Stomach (tissue), 9 donors: ENCODE results near the gene NLRP7. TPM values are rescaled to one million over a fixed set of nuclear protein-coding genes. Genes with fewer than 3 reads are reported as not detected.

Source experiments
- DNase-seq, 2 donors: peaks; one replicate each; pipeline versions ENCODE4 v3.0.0 to v3.0.0-alpha.2; 2013 to 2019
- H3K27ac ChIP-seq, 5 donors: fragments of 200-600 bp in 4 of 5; sonication (generic) in 4 of 5; one replicate each; pipeline ENCODE4 v1.5.1; 2013 to 2019; ENCODE audit warnings: mild to moderate bottlenecking in 1 of 5, moderate library complexity in 1 of 5
- H3K27me3 ChIP-seq, 3 donors: fragments of 200-600 bp; sonication (generic); one replicate each; pipeline ENCODE4 v1.5.1; 2017 to 2019; ENCODE audit warnings: mixed run types in 1 of 3
- H3K36me3 ChIP-seq, 4 donors: fragments of 200-600 bp; sonication (generic); 1 replicate in 3 of 4; 2 replicates in 1 of 4; pipeline ENCODE4 v1.5.1; 2016 to 2019
- H3K4me1 ChIP-seq, 4 donors: fragments of 200-600 bp; sonication (generic); one replicate each; pipeline ENCODE4 v1.5.1; 2016 to 2019
- H3K4me3 ChIP-seq, 4 donors: fragments of 200-600 bp; sonication (generic) in 3 of 4; one replicate each; pipeline ENCODE4 v1.5.1; 2016 to 2019; ENCODE audit warnings: mild to moderate bottlenecking in 1 of 4
- H3K9me3 ChIP-seq, 4 donors: fragments of 200-600 bp; sonication (generic); one replicate each; pipeline ENCODE4 v1.5.1; 2016 to 2019
- CTCF ChIP-seq, 7 experiments: fragments of 450-650 bp in 4 of 7; fragments of 200-600 bp in 3 of 7; sonication (generic) in 3 of 7; IDR thresholded peaks; one replicate each; pipeline ENCODE4 v1.5.1; 2016 to 2019; ENCODE audit warnings: antibody characterized with exemption in 7 of 7, control low read depth in 2 of 7, mild to moderate bottlenecking in 1 of 7
- EP300 ChIP-seq: sonication (generic); formaldehyde crosslinking; IDR thresholded peaks from one replicate; pipeline ENCODE4 v1.6.1; 2017; ENCODE audit warnings: antibody characterized with exemption
- POLR2A ChIP-seq, 4 donors: fragments of 450-650 bp; IDR thresholded peaks; one replicate each; pipeline ENCODE4 v1.6.1; 2016; ENCODE audit warnings: antibody characterized with exemption in 4 of 4, control low read depth in 2 of 4, mild to moderate bottlenecking in 1 of 4, moderate library complexity in 1 of 4
- POLR2AphosphoS5 ChIP-seq, 3 donors: sonication (generic); formaldehyde crosslinking; IDR thresholded peaks; one replicate each; pipeline ENCODE4 v1.6.1; 2016; ENCODE audit warnings: antibody characterized with exemption in 3 of 3
- WGBS, 5 donors: extraction: QIAGEN DNeasy Blood & Tissue Kit in 3 of 5; methylation state at CpG; one replicate each; pipeline versions ENCODE4 v1.1.5 to v1.1.7; 2013 to 2018; 5-methylcytosine and 5-hydroxymethylcytosine counted together
- intact Hi-C: fragments of 100-400 bp; cut with DNase I; formaldehyde crosslinking; loops from one replicate; pipeline ENCODE4 v1.15.1; 2023; ENCODE audit warnings: low total_unique reads
- polyA plus RNA-seq, 3 donors: library from polyadenylated mRNA; stranded (reverse); fragments of 200-250 nt; gene quantifications; one replicate each; pipeline ENCODE4 v1.2.3, GENCODE V29; 2013
- small RNA-seq, 4 donors: library from RNA; depleted of rRNA; stranded (forward); fragments of <200 nt; gene quantifications; one replicate each; pipeline ENCODE3, GENCODE V24; 2016
- total RNA-seq, 5 donors: library from RNA; depleted of rRNA; stranded (reverse); fragments of >200 nt; gene quantifications; one replicate each; pipeline versions ENCODE4 v1.1.0 to v1.2.3, GENCODE V29; 2014 to 2016
- donor health status: healthy with polysubstance abuse.
- donor health status: Bipolar disorder and iron deficiency.
- donor health status: healthy.

The NLRP7 gene
- total and polyA plus RNA-seq, 8 donors, result not detected

GRCh38 chr19:54877471-54877870, 69.9 kb downstream of the NLRP7 start:
- intact Hi-C loops, result no loop called here
- H3K27me3 ChIP-seq, result peaks cover 0 to 20% (median 13%) of the 10 kb centered on the region in 3 donors
- peaks cover 0 to 8% (median 5%) of the 10 kb centered on the region in 4 donors for H3K9me3 ChIP-seq
- no peak for DNase-seq
- 58 to 68% (median 65%) methylated on average over 3 of the region's 3 CpGs for WGBS, 5 donors
- no peaks in the 10 kb centered on the region for H3K36me3 ChIP-seq
- no peak overlapping the region for H3K4me3 ChIP-seq
- no peak for TF ChIP-seq POLR2A (IDR thresholded peaks at IDR 0.05)
- no peak for TF ChIP-seq EP300
- TF ChIP-seq POLR2AphosphoS5 (IDR thresholded peaks at IDR 0.05), result no peak
- no peak for TF ChIP-seq CTCF (IDR thresholded peaks at IDR 0.05)
- no peak overlapping the region for H3K27ac ChIP-seq
- no peaks in the 10 kb centered on the region for H3K4me1 ChIP-seq

DNA sequence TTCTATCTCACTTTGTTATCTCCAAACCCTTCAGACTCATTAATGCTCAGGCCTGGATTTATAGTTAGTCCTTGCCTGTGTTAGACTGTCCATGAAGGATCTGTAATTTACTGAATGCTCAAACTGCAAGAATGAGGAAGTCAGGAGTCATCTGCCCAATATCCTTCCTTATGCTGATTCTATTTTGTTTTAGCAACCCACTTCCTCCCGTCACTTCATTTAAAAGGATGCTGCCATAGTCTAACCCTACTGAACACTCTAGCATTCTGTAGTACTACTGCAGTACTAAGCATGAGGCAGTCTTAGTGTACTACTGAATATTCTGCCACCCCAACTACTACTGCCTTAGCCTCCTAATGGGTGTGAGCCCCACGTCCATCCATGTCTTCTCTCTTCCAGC, 71.8 kb downstream of the NLRP7 start:
- WGBS, 5 donors, result 50 to 65% (median 56%) methylated on average over 2 of the region's 2 CpGs
- Histone ChIP-seq H3K4me3 (peak overlapping the region in 1 of 4 donors; percentile 24), H3K4me1 (no peaks in the 10 kb centered on the region), H3K36me3 (no peaks in the 10 kb centered on the region), H3K27me3 (peaks cover 0 to 5% (median 0%) of the 10 kb centered on the region in 3 donors), H3K27ac (peak overlapping the region in 2 of 5 donors; percentile 43 to 62), H3K9me3 (peaks cover 0 to 10% (median 2%) of the 10 kb centered on the region in 4 donors)
- intact Hi-C loops, result no loop called here
- no peak for TF ChIP-seq CTCF (IDR thresholded peaks at IDR 0.05)
- no peak for DNase-seq

- H3K36me3 ChIP-seq, result no peaks in the 10 kb centered on the region
- H3K4me3 ChIP-seq, result peak within 1 kb of the TSS in 1 of 4 donors; percentile 24
- intact Hi-C loops, result no loop called here
- peak within 1 kb of the TSS in 2 of 5 donors; percentile 43 to 62 for H3K27ac ChIP-seq
- no peak for TF ChIP-seq POLR2A (IDR thresholded peaks at IDR 0.05)
- peak in 1 of 3 donors; percentile 23 for TF ChIP-seq POLR2AphosphoS5 (IDR thresholded peaks at IDR 0.05)
- 70 to 81% (median 79%) methylated on average over 8 of the region's 8 CpGs for WGBS, 5 donors
- H3K27me3 ChIP-seq, result peaks cover 0 to 5% (median 0%) of the 10 kb centered on the region in 3 donors
- no peak for DNase-seq
- no peaks in the 10 kb centered on the region for H3K4me1 ChIP-seq
- peaks cover 0 to 12% (median 8%) of the 10 kb centered on the region in 4 donors for H3K9me3 ChIP-seq
Measured at GRCh38 chr19:54873990-54874389, 73.3 kb downstream of the NLRP7 start, which contains the start of gene FCAR. TSS of gene FCAR (plus strand) at chr19:54874235. CDS start at chr19:54874290, 55 bp downstream.

Small RNA genes lying within 50 kb of the gene (small RNA-seq; reads per million reads assigned to genes)
- gene AC011476.8, result 0 reads per million in 4 donors

Other genes with a start within 250 kb of the NLRP7 start
- gene KIR3DL3, start 223.1 kb downstream of the NLRP7 start, total RNA-seq, result not detected
- gene KIR3DL3, start 223.1 kb downstream of the NLRP7 start, polyA plus RNA-seq, result not detected
- not detected for gene KIR2DL3, start 209.0 kb downstream of the NLRP7 start, total RNA-seq
- not detected for gene KIR2DL3, start 209.0 kb downstream of the NLRP7 start, polyA plus RNA-seq
- gene KIR2DL1, start 177.7 kb downstream of the NLRP7 start, total RNA-seq, result not detected
- not detected for gene KIR2DL1, start 177.7 kb downstream of the NLRP7 start, polyA plus RNA-seq
- gene KIR2DL4, start 143.9 kb downstream of the NLRP7 start, total RNA-seq, result under 1 TPM in 1 of 5 donors, not detected in 4; 0.87 TPM
- under 1 TPM in 1 of 3 donors, not detected in 2; 0.18 TPM for gene KIR2DL4, start 143.9 kb downstream of the NLRP7 start, polyA plus RNA-seq
- not detected for gene KIR3DL1, start 131.1 kb downstream of the NLRP7 start, total RNA-seq
- gene KIR3DL1, start 131.1 kb downstream of the NLRP7 start, polyA plus RNA-seq, result not detected
- not detected for gene KIR2DS4, start 114.9 kb downstream of the NLRP7 start, total RNA-seq
- not detected for gene KIR2DS4, start 114.9 kb downstream of the NLRP7 start, polyA plus RNA-seq
- gene KIR3DL2, start 97.1 kb downstream of the NLRP7 start, total RNA-seq, result not detected
- gene KIR3DL2, start 97.1 kb downstream of the NLRP7 start, polyA plus RNA-seq, result not detected
- gene FCAR, start 73.3 kb downstream of the NLRP7 start, total RNA-seq, result 1 to 10 TPM in 1 of 5 donors, not detected in 4; 1.3 TPM
- 1 to 10 TPM in 1 of 3 donors, under 1 TPM in 1, not detected in 1; 0.15 to 2.2 TPM for gene FCAR, start 73.3 kb downstream of the NLRP7 start, polyA plus RNA-seq
- gene NCR1, start 41.4 kb downstream of the NLRP7 start, total RNA-seq, result 1 to 10 TPM in 1 of 5 donors, not detected in 4; 1.1 TPM
- gene NCR1, start 41.4 kb downstream of the NLRP7 start, polyA plus RNA-seq, result under 1 TPM in 1 of 3 donors, not detected in 2; 0.92 TPM
- gene NLRP2, start 18.8 kb upstream of the NLRP7 start, total RNA-seq, result 10 to 100 TPM in 4 of 5 donors, 1 to 10 TPM in 1; 9.4 to 23.5 (median 15.6) TPM
- gene NLRP2, start 18.8 kb upstream of the NLRP7 start, polyA plus RNA-seq, result 10 to 100 TPM in 1 of 3 donors, 1 to 10 TPM in 2; 2.1 to 11.8 (median 4.8) TPM
- 1 to 10 TPM in 1 of 5 donors, not detected in 4; 3.5 TPM for gene GP6, start 90.7 kb upstream of the NLRP7 start, total RNA-seq
- under 1 TPM in 1 of 3 donors, not detected in 2; 0.43 TPM for gene GP6, start 90.7 kb upstream of the NLRP7 start, polyA plus RNA-seq
- 100 to 1,000 TPM in 1 of 5 donors, 10 to 100 TPM in 4; 20.6 to 124 (median 28.8) TPM for gene RDH13, start 115.6 kb upstream of the NLRP7 start, total RNA-seq
- gene RDH13, start 115.6 kb upstream of the NLRP7 start, polyA plus RNA-seq, result 10 to 100 TPM; 13.1 to 22.0 (median 20.3) TPM
- 100 to 1,000 TPM in 3 of 5 donors, 10 to 100 TPM in 2; 32.3 to 303 (median 114) TPM for gene EPS8L1, start 128.3 kb upstream of the NLRP7 start, total RNA-seq
- gene EPS8L1, start 128.3 kb upstream of the NLRP7 start, polyA plus RNA-seq, result 100 to 1,000 TPM in 1 of 3 donors, 10 to 100 TPM in 2; 82.3 to 320 (median 87.5) TPM
- 100 to 1,000 TPM in 4 of 5 donors, 10 to 100 TPM in 1; 52.7 to 261 (median 167) TPM for gene PPP1R12C, start 170.1 kb upstream of the NLRP7 start, total RNA-seq
- gene PPP1R12C, start 170.1 kb upstream of the NLRP7 start, polyA plus RNA-seq, result 100 to 1,000 TPM in 1 of 3 donors, 10 to 100 TPM in 2; 77.0 to 136 (median 82.6) TPM
- gene TNNT1, start 201.7 kb upstream of the NLRP7 start, total RNA-seq, result 1 to 10 TPM in 1 of 5 donors, not detected in 4; 1.1 TPM
- gene TNNT1, start 201.7 kb upstream of the NLRP7 start, polyA plus RNA-seq, result 10 to 100 TPM in 1 of 3 donors, 1 to 10 TPM in 1, under 1 TPM in 1; 0.87 to 19.6 (median 6.7) TPM
- gene TNNI3, start 210.2 kb upstream of the NLRP7 start, total RNA-seq, result not detected
- gene TNNI3, start 210.2 kb upstream of the NLRP7 start, polyA plus RNA-seq, result 10 to 100 TPM in 1 of 3 donors, 1 to 10 TPM in 2; 4.2 to 14.1 (median 7.8) TPM
- gene DNAAF3, start 219.1 kb upstream of the NLRP7 start, total RNA-seq, result 1 to 10 TPM in 1 of 5 donors, not detected in 4; 1.9 TPM
- gene DNAAF3, start 219.1 kb upstream of the NLRP7 start, polyA plus RNA-seq, result under 1 TPM in 2 of 3 donors, not detected in 1; 0.68 to 0.75 TPM
- gene SYT5, start 232.8 kb upstream of the NLRP7 start, total RNA-seq, result 1 to 10 TPM in 1 of 5 donors, not detected in 4; 1.8 TPM
- 1 to 10 TPM in 2 of 3 donors, under 1 TPM in 1; 0.20 to 2.8 (median 1.7) TPM for gene SYT5, start 232.8 kb upstream of the NLRP7 start, polyA plus RNA-seq